HEK293 (cell line): ENCODE data around the gene ABCC9.

Experiments used
- TCF7L2 ChIP-seq: IDR thresholded peaks from 2 replicates; pipeline ENCODE4 v1.6.1; 2011; ENCODE audit warnings: low read depth, mild to moderate bottlenecking, inconsistent platforms, low read length, moderate library complexity, borderline replicate concordance
- ZNF274 ChIP-seq, 2 experiments: fragments of 200-500 bp in 1 of 2; fragments of 450-650 bp in 1 of 2; sonication (Bioruptor generic) in 1 of 2; formaldehyde crosslinking in 1 of 2; IDR thresholded peaks; 2 replicates each; pipeline versions ENCODE4 v1.5.1 to v1.6.1; 2014 to 2016; ENCODE audit warnings: borderline replicate concordance in 1 of 2, inconsistent platforms in 1 of 2, low read length in 1 of 2, missing biosample characterization in 1 of 2, missing genetic modification characterization in 1 of 2
- ZNF521 ChIP-seq: fragments of 450-650 bp; formaldehyde crosslinking; IDR thresholded peaks from 2 replicates; pipeline ENCODE4 v1.5.1; 2017; ENCODE audit warnings: missing biosample characterization, mild to moderate bottlenecking, missing genetic modification characterization
- TF ChIP-seq, protein P1 (sequence below): fragments of 450-650 bp; formaldehyde crosslinking; IDR thresholded peaks from 2 replicates; pipeline ENCODE4 v1.5.1; 2016; ENCODE audit warnings: missing biosample characterization, missing genetic modification characterization
- TF ChIP-seq, protein P2 (sequence below): fragments of 450-650 bp; formaldehyde crosslinking; IDR thresholded peaks from 2 replicates; pipeline ENCODE4 v1.5.1; 2016; ENCODE audit warnings: missing biosample characterization, missing genetic modification characterization

DNA sequence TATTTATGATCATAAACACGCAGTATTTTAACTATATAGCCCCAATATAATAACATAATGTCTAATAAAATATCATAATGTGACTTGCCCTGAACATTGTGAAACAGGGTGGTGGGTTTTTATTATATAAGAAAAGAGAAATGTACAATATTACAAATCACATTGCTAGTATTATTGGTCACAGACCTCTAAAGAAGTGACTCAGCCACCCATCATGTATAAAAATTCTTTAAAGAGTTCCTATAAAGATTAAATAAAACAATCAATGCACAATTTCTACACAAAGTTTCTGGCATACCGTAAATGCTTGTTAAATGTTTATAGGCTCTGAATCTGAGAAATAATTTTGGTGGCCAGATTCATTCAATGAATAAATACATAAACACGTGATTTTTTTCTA is 28.9 kb downstream of the ABCC9 start:
- no peak for TF ChIP-seq ZNF274 (IDR thresholded peaks at IDR 0.05; ENCODE audit: low read length)
- TF ChIP-seq ZNF274 (tag by site-specific recombination; IDR thresholded peaks at IDR 0.05; ENCODE audit: borderline replicate concordance): no peak
- TF ChIP-seq, protein P1, sequence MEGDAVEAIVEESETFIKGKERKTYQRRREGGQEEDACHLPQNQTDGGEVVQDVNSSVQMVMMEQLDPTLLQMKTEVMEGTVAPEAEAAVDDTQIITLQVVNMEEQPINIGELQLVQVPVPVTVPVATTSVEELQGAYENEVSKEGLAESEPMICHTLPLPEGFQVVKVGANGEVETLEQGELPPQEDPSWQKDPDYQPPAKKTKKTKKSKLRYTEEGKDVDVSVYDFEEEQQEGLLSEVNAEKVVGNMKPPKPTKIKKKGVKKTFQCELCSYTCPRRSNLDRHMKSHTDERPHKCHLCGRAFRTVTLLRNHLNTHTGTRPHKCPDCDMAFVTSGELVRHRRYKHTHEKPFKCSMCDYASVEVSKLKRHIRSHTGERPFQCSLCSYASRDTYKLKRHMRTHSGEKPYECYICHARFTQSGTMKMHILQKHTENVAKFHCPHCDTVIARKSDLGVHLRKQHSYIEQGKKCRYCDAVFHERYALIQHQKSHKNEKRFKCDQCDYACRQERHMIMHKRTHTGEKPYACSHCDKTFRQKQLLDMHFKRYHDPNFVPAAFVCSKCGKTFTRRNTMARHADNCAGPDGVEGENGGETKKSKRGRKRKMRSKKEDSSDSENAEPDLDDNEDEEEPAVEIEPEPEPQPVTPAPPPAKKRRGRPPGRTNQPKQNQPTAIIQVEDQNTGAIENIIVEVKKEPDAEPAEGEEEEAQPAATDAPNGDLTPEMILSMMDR (tag by site-specific recombination): no peak
- no peak for TF ChIP-seq TCF7L2
- no peak for TF ChIP-seq ZNF521 (tag by site-specific recombination)
- TF ChIP-seq, protein P2, sequence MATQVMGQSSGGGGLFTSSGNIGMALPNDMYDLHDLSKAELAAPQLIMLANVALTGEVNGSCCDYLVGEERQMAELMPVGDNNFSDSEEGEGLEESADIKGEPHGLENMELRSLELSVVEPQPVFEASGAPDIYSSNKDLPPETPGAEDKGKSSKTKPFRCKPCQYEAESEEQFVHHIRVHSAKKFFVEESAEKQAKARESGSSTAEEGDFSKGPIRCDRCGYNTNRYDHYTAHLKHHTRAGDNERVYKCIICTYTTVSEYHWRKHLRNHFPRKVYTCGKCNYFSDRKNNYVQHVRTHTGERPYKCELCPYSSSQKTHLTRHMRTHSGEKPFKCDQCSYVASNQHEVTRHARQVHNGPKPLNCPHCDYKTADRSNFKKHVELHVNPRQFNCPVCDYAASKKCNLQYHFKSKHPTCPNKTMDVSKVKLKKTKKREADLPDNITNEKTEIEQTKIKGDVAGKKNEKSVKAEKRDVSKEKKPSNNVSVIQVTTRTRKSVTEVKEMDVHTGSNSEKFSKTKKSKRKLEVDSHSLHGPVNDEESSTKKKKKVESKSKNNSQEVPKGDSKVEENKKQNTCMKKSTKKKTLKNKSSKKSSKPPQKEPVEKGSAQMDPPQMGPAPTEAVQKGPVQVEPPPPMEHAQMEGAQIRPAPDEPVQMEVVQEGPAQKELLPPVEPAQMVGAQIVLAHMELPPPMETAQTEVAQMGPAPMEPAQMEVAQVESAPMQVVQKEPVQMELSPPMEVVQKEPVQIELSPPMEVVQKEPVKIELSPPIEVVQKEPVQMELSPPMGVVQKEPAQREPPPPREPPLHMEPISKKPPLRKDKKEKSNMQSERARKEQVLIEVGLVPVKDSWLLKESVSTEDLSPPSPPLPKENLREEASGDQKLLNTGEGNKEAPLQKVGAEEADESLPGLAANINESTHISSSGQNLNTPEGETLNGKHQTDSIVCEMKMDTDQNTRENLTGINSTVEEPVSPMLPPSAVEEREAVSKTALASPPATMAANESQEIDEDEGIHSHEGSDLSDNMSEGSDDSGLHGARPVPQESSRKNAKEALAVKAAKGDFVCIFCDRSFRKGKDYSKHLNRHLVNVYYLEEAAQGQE (tag by site-specific recombination): no peak
